CD14-positive monocyte (primary cell): ENCODE results near the gene OR51Q1. TPM values are rescaled to one million over a fixed set of nuclear protein-coding genes. Genes with fewer than 3 reads are reported as not detected.

Experiments
- DNase-seq, 3 donors: peaks; one replicate each; pipeline ENCODE4 v3.0.0-alpha.2; 2011 to 2022
- H2AFZ ChIP-seq: 2 replicates; pipeline ENCODE4 v1.6.0; 2012; ENCODE audit warnings: mild to moderate bottlenecking, low read depth, low read length, inconsistent platforms; ENCODE audit not compliant: insufficient read depth, poor library complexity, severe bottlenecking
- H3K27ac ChIP-seq, 2 donors: 1 replicate in 1 of 2; 2 replicates in 1 of 2; pipeline ENCODE4 v1.5.1; 2012 to 2013; ENCODE audit warnings: low read length in 2 of 2, control low read depth in 1 of 2, inconsistent platforms in 1 of 2, low read depth in 1 of 2, mild to moderate bottlenecking in 1 of 2
- H3K27me3 ChIP-seq, 2 donors: one replicate each; pipeline versions ENCODE4 v1.6.0 to v1.6.1; 2011 to 2013; ENCODE audit warnings: low read length in 2 of 2; ENCODE audit not compliant: control insufficient read depth in 2 of 2, insufficient read depth in 2 of 2
- H3K36me3 ChIP-seq, 2 donors: replicated peaks in 1 of 2; 1 replicate in 1 of 2; 2 replicates in 1 of 2; pipeline versions ENCODE4 v1.5.1 to v1.6.1; 2012 to 2013; ENCODE audit warnings: low read length in 2 of 2, control low read depth in 1 of 2, inconsistent platforms in 1 of 2, mild to moderate bottlenecking in 1 of 2; ENCODE audit not compliant: insufficient read depth in 2 of 2, control insufficient read depth in 1 of 2
- H3K4me1 ChIP-seq, 2 donors: 1 replicate in 1 of 2; 2 replicates in 1 of 2; pipeline versions ENCODE4 v1.5.1 to v1.6.1; 2012 to 2013; ENCODE audit warnings: low read length in 2 of 2, control low read depth in 1 of 2, inconsistent platforms in 1 of 2, mild to moderate bottlenecking in 1 of 2, moderate library complexity in 1 of 2; ENCODE audit not compliant: insufficient read depth in 2 of 2, control insufficient read depth in 1 of 2
- H3K4me2 ChIP-seq: replicated peaks from 2 replicates; pipeline ENCODE3; 2012; ENCODE audit warnings: low read length, moderate library complexity, mild to moderate bottlenecking; ENCODE audit not compliant: poor library complexity, severe bottlenecking; ENCODE audit errors: extremely low read depth
- H3K4me3 ChIP-seq, 3 experiments: fragments of 200-600 bp in 1 of 3; sonication (generic) in 1 of 3; replicated peaks in 1 of 3; 1 replicate in 2 of 3; 2 replicates in 1 of 3; pipeline ENCODE4 v1.5.1; 2011 to 2013; ENCODE audit warnings: low read length in 3 of 3, mild to moderate bottlenecking in 3 of 3, control low read depth in 2 of 3, low read depth in 2 of 3, inconsistent platforms in 1 of 3, moderate library complexity in 1 of 3
- H3K79me2 ChIP-seq: 2 replicates; pipeline ENCODE4 v1.6.0; 2012; ENCODE audit warnings: mild to moderate bottlenecking, control low read depth, inconsistent platforms, low read length, moderate library complexity; ENCODE audit not compliant: insufficient read depth
- H3K9ac ChIP-seq: 2 replicates; pipeline ENCODE4 v1.6.0; 2017; ENCODE audit warnings: low read length, mild to moderate bottlenecking; ENCODE audit not compliant: insufficient read depth, poor library complexity, severe bottlenecking
- H3K9me3 ChIP-seq, 2 donors: replicated peaks in 1 of 2; 1 replicate in 1 of 2; 2 replicates in 1 of 2; pipeline versions ENCODE4 v1.5.1 to v1.6.1; 2012 to 2013; ENCODE audit warnings: low read length in 2 of 2, control low read depth in 1 of 2; ENCODE audit not compliant: control insufficient read depth in 1 of 2, insufficient read depth in 1 of 2
- H4K20me1 ChIP-seq: 2 replicates; pipeline ENCODE4 v1.6.0; 2012; ENCODE audit warnings: mild to moderate bottlenecking, low read length, control low read depth, moderate library complexity; ENCODE audit not compliant: insufficient read depth
- H3K27ac Mint-ChIP-seq, 7 donors: one replicate each; pipeline ENCODE4 v1.8.0; 2020; ENCODE audit warnings: mild to moderate bottlenecking in 7 of 7, mixed read lengths in 7 of 7, moderate library complexity in 6 of 7, inconsistent platforms in 2 of 7
- H3K27me3 Mint-ChIP-seq, 3 donors: one replicate each; pipeline ENCODE4 v1.8.0; 2021 to 2022; ENCODE audit warnings: low read depth in 3 of 3, mild to moderate bottlenecking in 3 of 3, mixed read lengths in 3 of 3, moderate library complexity in 3 of 3, inconsistent platforms in 1 of 3
- H3K36me3 Mint-ChIP-seq, 2 donors: one replicate each; pipeline ENCODE4 v1.8.0; 2020; ENCODE audit warnings: mixed read lengths in 2 of 2, inconsistent platforms in 1 of 2, mild to moderate bottlenecking in 1 of 2
- H3K4me1 Mint-ChIP-seq: one replicate; pipeline ENCODE4 v1.8.0; 2020; ENCODE audit warnings: mild to moderate bottlenecking, mixed read lengths
- H3K4me3 Mint-ChIP-seq, 2 donors: one replicate each; pipeline ENCODE4 v1.8.0; 2020; ENCODE audit warnings: mild to moderate bottlenecking in 2 of 2, mixed read lengths in 2 of 2, moderate library complexity in 1 of 2
- H3K9me3 Mint-ChIP-seq, 7 donors: one replicate each; pipeline ENCODE4 v1.8.0; 2020 to 2022; ENCODE audit warnings: mixed read lengths in 7 of 7, mild to moderate bottlenecking in 6 of 7, moderate library complexity in 6 of 7, inconsistent platforms in 2 of 7
- CTCF ChIP-seq: fragments of 200-600 bp; IDR thresholded peaks from one replicate; pipeline ENCODE4 v1.8.0; 2022; ENCODE audit warnings: antibody characterized with exemption, mild to moderate bottlenecking
- WGBS: methylation state at CpG from one replicate; pipeline ENCODE4 v1.1.5; 2013; ENCODE audit warnings: missing lambda C conversion rate; ENCODE audit not compliant: insufficient coverage; 5-methylcytosine and 5-hydroxymethylcytosine counted together
- intact Hi-C, 2 donors: fragments of 100-400 bp; cut with micrococcal nuclease; formaldehyde crosslinking; loops; one replicate each; pipeline versions ENCODE4 v1.15.0 to v1.15.1; 2023
- polyA plus RNA-seq, 3 donors: library from polyadenylated mRNA; depleted of rRNA in 1 of 3; unstranded in 2 of 3; stranded (reverse) in 1 of 3; fragments of 300-500 nt in 2 of 3; fragments of >200 nt in 1 of 3; fragmentation: Illumina TruSeq in 2 of 3; gene quantifications; 1 replicate in 2 of 3; 2 replicates in 1 of 3; pipeline ENCODE4 v1.2.3, GENCODE V29; 2012 to 2021

The OR51Q1 gene
- polyA plus RNA-seq, 3 donors, result not detected

DNA sequence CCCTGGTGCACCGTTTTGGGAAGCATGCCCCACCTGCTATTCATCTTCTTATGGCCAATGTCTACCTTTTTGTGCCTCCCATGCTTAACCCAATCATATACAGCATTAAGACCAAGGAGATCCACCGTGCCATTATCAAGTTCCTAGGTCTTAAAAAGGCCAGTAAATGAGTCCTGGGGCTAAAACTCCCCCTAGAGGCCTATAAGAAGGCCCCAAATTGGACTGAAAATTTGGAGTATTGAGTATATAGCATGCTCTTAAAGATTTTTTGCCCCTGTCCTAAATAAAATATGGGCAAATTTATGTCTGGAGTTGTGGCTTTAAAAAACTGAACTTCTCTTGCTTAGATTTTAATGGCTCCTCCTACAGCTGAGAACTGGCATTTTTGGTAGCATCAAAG, 31.7 kb upstream of the OR51Q1 start:
- Mint-ChIP-seq H3K9me3 (peaks cover 0 to 2% (median 0%) of the 10 kb centered on the region in 7 donors), H3K4me1 (no peaks in the 10 kb centered on the region), H3K27me3 (no peaks in the 10 kb centered on the region), H3K36me3 (no peaks in the 10 kb centered on the region), H3K27ac (no peak overlapping the region), H3K4me3 (no peak overlapping the region)
- Histone ChIP-seq H3K9ac (no peak overlapping the region), H3K9me3 (no peaks in the 10 kb centered on the region), H3K36me3 (no peaks in the 10 kb centered on the region), H3K4me1 (no peaks in the 10 kb centered on the region), H3K4me3 (no peak overlapping the region), H2AFZ (no peak overlapping the region), H4K20me1 (no peaks in the 10 kb centered on the region), H3K79me2 (no peaks in the 10 kb centered on the region), H3K27me3 (no peaks in the 10 kb centered on the region), H3K4me2 (no peak overlapping the region), H3K27ac (no peak overlapping the region)
- intact Hi-C loops, result no loop called here
- WGBS, result no CpG with 5 or more reads among the region's 2 CpGs
- no peak for TF ChIP-seq CTCF
- no peak for DNase-seq

DNA sequence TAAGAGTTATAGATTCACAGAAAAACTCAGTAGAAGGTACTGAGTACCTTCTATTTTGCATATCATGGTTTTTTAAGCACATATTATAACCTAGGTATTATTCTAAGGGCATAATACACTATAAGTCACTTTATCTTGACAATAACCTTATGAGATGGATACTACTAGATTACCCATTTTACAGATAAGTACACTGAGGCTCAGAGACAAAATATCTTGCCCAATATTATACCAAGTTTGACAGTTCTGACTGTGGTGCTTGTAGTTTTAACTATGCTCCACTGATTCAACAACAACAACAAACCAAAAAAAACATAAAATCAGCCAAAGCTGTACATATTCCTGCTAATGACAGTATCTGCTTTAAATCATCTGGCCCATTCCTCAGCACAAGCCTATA, 27.8 kb upstream of the OR51Q1 start:
- Histone ChIP-seq H3K79me2 (no peaks in the 10 kb centered on the region), H3K4me1 (no peaks in the 10 kb centered on the region), H3K4me2 (no peak overlapping the region), H3K4me3 (no peak overlapping the region), H4K20me1 (no peaks in the 10 kb centered on the region), H3K9me3 (no peaks in the 10 kb centered on the region), H3K36me3 (no peaks in the 10 kb centered on the region), H3K27me3 (no peaks in the 10 kb centered on the region), H2AFZ (no peak overlapping the region), H3K27ac (no peak overlapping the region), H3K9ac (no peak overlapping the region)
- Mint-ChIP-seq H3K4me1 (no peaks in the 10 kb centered on the region), H3K36me3 (no peaks in the 10 kb centered on the region), H3K9me3 (peaks cover 0 to 2% (median 0%) of the 10 kb centered on the region in 7 donors), H3K27ac (no peak overlapping the region), H3K4me3 (no peak overlapping the region), H3K27me3 (no peaks in the 10 kb centered on the region)
- no peak for DNase-seq
- TF ChIP-seq CTCF, result no peak
- intact Hi-C loops, result no loop called here
